Endometrial microvascular endothelial cells (primary cell): ENCODE results near the gene RUNDC1. TPM values are rescaled to one million over a fixed set of nuclear protein-coding genes. Genes with fewer than 3 reads are reported as not detected.
"Not testable (repeated sequence)": the region's sequence is repeated elsewhere in the genome, so short reads cannot be mapped to it uniquely, and the experiment has no call there.

Source experiments
- in situ Hi-C: cut with HindIII; loops from 2 replicates; pipeline ENCODE4 v1.10.0; 2017; ENCODE audit warnings: low sequenced_read_pairs, low pct_unique_long_range_greater_than_20kb; ENCODE audit errors: inconsistent ontology term
- total RNA-seq: library from RNA; depleted of rRNA; stranded (reverse); fragments of >200 nt; gene quantifications from one replicate; pipeline ENCODE4 v1.2.3, GENCODE V29; 2015; ENCODE audit errors: inconsistent ontology term

Gene RUNDC1
- total RNA-seq, result 7.3 TPM

GRCh38 chr17:42980274-42980765, at the start of gene RUNDC1:
RUNDC1 (plus strand) TSS chr17:42980565; CDS start chr17:42980577, 12 bp downstream.
- in situ Hi-C loops, result no loop called here

DNA sequence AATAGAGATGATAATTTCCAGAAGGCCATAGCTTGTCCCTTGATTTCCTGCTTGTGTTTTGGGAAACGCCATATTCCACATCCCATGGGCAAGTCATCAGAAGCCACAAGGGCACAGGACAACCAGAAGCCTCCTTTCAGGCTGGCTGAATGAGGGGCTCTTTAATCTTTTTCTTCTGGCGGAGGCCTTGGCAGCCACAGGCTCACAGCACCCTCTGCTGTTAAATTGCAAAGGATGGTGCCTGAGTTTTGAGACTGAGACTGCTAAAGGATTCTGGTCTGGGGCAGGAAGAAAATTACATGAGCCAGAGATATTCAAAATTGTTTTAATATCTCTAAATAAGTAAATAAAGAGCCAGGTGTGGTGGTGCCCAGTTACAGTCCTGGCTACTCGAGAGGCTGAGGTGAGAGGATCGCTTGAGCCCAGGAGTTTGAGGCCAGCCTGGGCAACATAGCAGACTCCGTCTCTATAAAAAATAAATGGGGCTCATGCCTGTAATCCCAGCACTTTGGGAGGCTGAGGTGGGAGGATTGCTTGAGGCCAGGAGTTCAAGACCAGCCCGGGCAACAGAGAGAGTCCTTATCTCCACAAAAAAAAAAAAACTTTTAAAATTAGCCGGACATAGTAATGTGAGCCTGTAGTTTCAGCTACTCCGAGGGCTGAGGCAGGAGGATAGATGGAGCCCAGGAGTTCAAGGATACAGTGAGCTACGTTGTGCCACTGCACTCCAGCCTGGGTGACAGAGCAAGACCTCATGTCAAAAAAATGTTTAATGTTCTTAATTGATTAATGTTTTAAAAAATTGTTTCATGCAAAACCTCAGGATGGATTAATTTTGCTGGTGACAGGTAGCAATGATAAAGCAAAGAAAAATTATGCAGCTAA, 42.4 kb upstream of the RUNDC1 start:
- in situ Hi-C loops, result no loop called here

GRCh38 chr17:42944211-42944610, 36.2 kb upstream of the RUNDC1 start:
- in situ Hi-C loops, result no loop called here

- in situ Hi-C loops, result no loop called here
Observed at GRCh38 chr17:42946812-42947211, 33.6 kb upstream of the RUNDC1 start.

- in situ Hi-C loops, result no loop called here
Observed at GRCh38 chr17:42950044-42950783, 30.2 kb upstream of the RUNDC1 start.

DNA sequence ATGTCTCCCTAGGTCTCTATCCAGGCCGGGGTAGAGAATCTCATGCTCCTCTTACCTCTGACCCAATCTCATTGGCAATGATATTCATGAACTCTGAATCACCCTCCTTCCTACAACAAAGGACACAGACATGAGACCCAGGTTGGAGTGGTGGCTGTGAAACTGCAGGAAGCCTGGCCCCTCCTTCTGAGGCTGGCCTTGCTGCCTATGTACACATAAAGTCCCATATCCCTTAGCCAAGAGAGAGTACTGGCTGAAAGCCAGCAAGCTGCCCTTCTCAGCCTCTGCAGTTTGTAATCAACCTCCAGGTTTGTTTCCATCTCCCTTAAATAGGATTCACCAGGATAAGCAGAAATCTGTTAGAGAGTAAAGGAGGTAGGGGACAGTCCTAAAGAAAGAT, 26.7 kb upstream of the RUNDC1 start:
- in situ Hi-C loops, result no loop called here

DNA sequence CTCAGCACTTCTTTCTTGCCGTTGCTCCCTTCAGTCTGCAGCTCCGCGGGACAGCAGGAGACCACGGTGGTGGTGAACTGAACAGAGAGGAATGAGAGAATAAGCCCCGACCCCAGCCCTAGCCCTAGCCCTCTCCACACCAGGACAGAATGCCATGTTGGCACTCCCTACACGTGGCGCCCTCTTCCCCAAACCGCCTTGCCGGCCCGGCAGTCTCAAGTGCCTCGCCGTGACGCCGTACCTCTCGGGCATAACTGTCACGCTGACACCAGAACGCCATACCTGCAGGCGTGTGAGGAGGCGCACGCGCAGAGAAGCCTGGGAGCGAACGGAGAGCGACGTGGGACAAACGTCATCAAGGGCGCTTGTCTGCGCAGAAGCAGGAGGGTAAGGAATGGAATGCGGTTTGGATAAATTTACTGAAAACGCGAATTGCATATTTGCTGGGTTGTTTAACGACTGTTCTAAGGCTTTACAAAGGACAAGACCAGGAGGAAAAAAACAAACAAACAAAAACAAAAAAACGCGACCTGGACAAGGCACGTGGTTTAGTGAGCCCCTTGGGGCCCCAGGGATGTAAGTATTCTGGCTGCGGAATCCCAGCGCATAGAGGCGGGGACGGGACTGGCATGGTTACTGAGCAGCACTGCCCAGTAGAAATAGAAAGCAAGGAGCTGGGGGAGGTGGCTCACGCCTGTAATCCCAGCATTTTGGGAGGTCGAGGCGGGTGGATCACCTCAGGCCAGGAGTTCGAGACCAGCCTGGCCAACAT, 16.0 kb upstream of the RUNDC1 start, which contains the start of gene AARSD1:
Gene AARSD1 (minus strand): TSS at position 294 of the 772 bp plus-strand sequence. CDS start 14 bp downstream, at position 280.
- in situ Hi-C loops, result no loop called here

- in situ Hi-C loops, result no loop called here
Observed at GRCh38 chr17:42967925-42968324, 12.4 kb upstream of the RUNDC1 start.

- in situ Hi-C loops, result no loop called here
Observed at GRCh38 chr17:42969001-42969581, 11.3 kb upstream of the RUNDC1 start.

GRCh38 chr17:42971589-42971988, 8.8 kb upstream of the RUNDC1 start:
- in situ Hi-C loops, result no loop called here

GRCh38 chr17:42973323-42973722, 7.0 kb upstream of the RUNDC1 start:
- in situ Hi-C loops, result not testable (repeated sequence)

DNA sequence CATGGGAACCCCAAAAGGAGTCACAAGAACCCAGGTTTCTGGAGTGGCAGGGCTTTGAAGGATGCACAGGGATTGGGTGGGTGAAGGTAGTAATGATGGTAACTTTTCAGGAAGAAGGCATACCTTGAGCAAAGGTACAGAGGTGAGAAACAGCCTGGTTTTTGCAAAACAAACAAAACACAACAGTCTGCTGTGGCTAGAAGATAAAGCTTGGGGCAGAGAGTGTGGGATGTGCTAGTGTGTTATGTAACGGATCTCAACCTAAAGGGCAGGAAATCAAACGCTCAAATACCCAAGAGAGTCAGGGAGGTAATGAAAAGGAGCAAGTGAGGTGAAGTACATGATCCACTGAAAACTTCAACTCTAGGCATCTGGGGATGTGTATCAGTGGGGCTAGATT, 5.1 kb upstream of the RUNDC1 start:
- in situ Hi-C loops, result no loop called here

GRCh38 chr17:42975701-42976100, 4.7 kb upstream of the RUNDC1 start:
- in situ Hi-C loops, result not testable (repeated sequence)

GRCh38 chr17:42979511-42980273, 673 bp upstream of the RUNDC1 start, which contains the start of gene PTGES3L:
PTGES3L (minus strand) TSS chr17:42980080; CDS start chr17:42980053, 27 bp downstream.
- in situ Hi-C loops, result no loop called here

DNA sequence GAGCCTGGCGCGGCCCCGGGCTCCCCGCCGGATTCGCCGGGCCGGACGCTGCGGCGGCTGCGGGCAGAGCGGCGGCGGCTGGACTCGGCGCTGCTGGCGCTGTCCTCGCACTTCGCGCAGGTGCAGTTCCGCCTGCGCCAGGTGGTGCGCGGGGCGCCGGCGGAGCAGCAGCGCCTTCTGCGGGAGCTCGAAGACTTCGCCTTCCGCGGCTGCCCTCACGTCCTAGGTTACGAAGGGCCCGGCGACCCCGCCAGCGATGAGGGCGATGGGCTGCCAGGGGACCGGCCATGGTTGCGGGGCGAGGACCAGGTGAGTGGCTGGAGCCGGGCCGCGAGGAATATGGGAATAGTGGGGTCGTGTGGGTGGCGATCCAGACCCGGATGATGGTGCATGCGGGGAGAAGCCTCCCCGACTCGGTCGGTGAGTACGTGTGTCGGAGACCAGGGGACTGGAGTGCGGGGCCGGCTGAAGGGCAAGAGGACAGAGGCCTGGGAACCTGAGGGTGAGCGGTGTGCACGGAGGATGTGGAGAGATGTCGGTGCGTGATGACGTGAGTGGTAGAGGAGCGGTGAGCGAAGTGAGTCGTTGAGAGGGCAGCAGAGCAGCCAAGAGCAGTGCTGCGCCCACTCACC, 517 bp downstream of the RUNDC1 start:
- in situ Hi-C loops, result no loop called here

DNA sequence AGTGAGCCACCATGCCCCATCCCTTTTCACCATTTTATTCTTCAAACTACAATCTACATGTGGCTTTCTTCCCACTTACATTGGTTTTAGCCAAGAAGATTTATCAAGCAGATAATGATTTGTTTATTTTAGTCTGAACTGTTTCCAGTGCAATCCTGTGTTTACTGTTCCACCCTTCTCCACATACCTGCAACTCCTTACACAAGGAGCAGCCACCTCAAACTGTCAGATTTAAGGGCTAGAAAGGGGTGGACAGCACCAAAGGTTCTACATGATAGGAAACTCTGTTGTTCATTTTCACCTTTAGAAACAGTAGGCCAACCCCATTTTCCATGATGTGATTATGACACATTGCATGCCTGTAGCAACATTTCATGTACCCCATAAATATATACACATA, 1.9 kb downstream of the RUNDC1 start:
- in situ Hi-C loops, result no loop called here

- in situ Hi-C loops, result no loop called here
Observed at GRCh38 chr17:42985225-42985624, 4.9 kb downstream of the RUNDC1 start.
